Measurements from ENCODE around the gene LRRC17.

DNA sequence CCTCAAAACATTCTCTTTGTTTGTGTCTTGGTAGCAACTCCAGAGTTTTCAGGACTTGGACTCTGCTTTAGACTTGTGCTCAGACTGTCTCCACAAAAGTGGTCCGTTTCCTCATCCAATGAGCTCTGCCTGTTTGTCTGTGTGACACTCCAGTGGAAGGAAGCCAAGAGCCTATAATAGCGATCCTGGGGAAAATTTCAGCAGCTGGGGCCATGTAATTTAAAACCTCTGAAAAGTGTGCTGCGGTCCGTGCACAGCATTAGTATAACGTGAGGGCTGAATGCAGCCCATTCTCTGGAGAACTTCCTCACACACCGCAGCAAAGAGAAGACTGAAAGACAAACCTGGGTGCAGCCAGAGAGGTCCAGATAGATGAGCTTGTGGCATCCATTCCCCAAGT, at the start of gene LRRC17:
- TF ChIP-seq, protein P1, sequence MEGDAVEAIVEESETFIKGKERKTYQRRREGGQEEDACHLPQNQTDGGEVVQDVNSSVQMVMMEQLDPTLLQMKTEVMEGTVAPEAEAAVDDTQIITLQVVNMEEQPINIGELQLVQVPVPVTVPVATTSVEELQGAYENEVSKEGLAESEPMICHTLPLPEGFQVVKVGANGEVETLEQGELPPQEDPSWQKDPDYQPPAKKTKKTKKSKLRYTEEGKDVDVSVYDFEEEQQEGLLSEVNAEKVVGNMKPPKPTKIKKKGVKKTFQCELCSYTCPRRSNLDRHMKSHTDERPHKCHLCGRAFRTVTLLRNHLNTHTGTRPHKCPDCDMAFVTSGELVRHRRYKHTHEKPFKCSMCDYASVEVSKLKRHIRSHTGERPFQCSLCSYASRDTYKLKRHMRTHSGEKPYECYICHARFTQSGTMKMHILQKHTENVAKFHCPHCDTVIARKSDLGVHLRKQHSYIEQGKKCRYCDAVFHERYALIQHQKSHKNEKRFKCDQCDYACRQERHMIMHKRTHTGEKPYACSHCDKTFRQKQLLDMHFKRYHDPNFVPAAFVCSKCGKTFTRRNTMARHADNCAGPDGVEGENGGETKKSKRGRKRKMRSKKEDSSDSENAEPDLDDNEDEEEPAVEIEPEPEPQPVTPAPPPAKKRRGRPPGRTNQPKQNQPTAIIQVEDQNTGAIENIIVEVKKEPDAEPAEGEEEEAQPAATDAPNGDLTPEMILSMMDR (IDR thresholded peaks at IDR 0.05) = no peak
- no peak for TF ChIP-seq POLR2A (IDR thresholded peaks at IDR 0.05)

All from adrenal gland (tissue), 5 donors.